Measurements from ENCODE around the gene NFKBIE.

NFKBIE gene

DNA sequence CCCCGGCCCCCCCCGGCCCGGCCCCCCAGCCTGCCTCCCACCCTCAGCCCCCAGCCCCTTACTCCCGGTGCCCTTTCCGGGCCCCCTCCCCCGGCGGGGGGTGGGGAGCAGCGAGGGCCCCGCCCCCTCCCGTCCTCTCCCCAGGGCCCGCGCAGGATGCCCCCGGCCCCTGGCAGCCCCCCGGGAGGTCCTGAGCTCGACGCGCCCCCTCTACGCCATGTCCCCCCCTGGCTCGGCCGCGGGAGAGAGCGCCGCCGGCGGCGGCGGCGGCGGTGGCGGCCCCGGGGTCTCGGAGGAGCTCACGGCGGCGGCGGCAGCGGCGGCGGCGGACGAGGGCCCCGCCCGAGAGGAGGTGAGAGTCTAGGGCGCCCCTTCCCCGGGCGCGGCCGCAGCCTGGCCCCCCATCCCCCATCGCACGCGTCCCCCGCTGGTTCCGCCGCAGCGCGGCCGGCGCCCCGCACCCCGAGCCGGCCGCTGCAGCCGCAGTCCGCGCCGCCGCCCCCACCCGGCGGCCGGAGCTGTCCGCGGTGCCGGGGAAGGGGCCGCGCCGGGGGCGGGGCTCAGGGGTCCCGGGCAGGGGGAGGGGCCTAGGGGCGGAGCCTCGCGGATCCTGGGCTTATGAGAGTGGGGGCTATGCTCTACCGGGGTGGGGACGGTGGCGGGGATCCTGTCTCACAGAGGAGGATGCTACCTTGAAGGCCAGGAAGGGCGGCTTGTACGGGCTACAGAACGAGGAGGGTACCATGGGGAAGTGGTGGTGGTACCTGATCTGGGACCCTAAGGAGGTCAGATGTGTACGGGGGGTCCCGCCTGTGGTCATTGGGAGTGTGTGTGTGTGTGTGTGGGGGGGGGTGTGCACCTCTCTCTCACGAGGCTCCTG lies 5.4 kb upstream of the NFKBIE start:
- FAIRE-seq (no peak), DNase-seq (ENCODE audit: insufficient read length) (no peak)
- TF ChIP-seq POLR2AphosphoS5 (IDR thresholded peaks at IDR 0.05; ENCODE audit: low read depth, low read length) (no peak), TAF1 (IDR thresholded peaks at IDR 0.05; ENCODE audit: borderline replicate concordance, low read depth, low read length) (no peak), POLR2A (IDR thresholded peaks at IDR 0.05; ENCODE audit: low read depth, low read length) (no peak)

DNA sequence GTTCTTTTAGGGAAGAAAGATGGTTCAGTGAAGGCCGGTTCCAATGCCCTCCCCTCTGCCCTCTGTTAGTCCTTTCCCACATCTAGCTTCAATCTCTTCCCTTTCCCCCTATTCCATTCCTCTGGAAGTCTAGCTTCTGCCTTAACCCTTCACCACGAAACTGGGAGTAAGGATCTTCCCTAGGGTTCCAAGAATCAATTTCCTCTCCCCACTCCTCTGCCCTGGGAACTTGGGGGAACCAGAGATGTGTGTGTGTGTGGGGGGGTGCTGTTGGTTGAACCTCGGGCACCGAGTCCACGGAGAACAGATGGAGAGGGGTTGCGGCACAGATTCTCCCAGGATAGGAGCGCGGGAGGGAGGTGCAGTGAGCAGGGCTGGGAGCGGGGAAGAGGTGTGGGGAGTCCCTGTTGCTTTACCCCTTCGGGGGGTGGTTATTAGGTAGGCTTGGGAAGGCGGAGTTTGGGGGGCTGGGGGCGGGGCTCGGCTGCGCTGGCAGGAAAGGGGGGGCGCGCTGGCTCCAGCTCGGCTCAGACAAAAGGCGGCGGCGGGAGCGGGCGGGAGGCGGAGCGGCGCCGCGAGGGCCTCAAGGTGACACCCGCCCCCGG lies 4.7 kb upstream of the NFKBIE start, which contains the start of gene TMEM151B:
Gene TMEM151B, plus strand, starts transcription at position 530 of the 605 bp plus-strand sequence. CDS start 293 bp downstream, outside the sequence.
- FAIRE-seq = no peak

DNA sequence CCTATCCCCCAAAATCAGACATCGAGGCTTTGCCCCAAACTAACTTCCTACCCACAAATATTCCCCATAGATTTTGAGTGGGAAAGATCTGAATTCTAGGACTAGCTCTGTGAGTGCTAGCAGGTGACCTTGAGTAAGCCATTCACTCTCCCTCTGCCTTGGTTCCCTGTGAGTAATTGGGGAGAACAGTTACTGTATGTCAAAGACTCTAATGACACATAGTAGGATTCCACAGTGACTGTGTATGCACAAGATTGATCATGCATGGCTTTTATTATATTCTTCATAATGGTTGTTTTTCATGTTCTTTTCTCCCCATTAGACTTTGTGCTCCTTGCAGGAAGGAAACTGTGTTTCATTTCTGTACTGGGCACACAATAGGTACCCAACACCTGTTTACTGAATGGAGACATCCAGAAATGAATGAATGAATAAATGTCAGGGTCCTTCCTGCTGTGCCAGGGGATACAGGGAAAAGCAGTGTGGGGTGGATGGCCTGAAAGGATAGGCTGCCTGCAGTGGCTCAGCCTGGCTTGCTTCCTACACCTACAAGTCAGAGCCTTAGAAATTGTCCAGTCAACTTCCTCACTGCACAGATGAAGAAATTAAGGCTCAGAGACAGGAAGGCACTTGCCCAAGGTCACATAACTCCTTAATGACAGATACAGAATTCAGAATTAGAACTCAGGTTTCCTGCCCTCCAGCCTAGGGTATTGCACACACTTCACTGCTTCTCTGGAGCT lies 4.0 kb upstream of the NFKBIE start:
- no peak for DNase-seq (ENCODE audit: insufficient read length)
- TF ChIP-seq POLR2AphosphoS5 (IDR thresholded peaks at IDR 0.05; ENCODE audit: low read depth, low read length) (no peak), POLR2A (IDR thresholded peaks at IDR 0.05; ENCODE audit: low read depth, low read length) (no peak), TAF1 (IDR thresholded peaks at IDR 0.05; ENCODE audit: borderline replicate concordance, low read depth, low read length) (no peak)
- no peak for FAIRE-seq

More for the DNA sequence above, 4.7 kb upstream of the NFKBIE start, which contains the start of gene TMEM151B:
- DNase-seq (ENCODE audit: insufficient read length) = no peak
- TF ChIP-seq TAF1 (IDR thresholded peaks at IDR 0.05; ENCODE audit: borderline replicate concordance, low read depth, low read length) (no peak), POLR2A (IDR thresholded peaks at IDR 0.05; ENCODE audit: low read depth, low read length) (no peak), POLR2AphosphoS5 (IDR thresholded peaks at IDR 0.05; ENCODE audit: low read depth, low read length) (no peak)

DNA sequence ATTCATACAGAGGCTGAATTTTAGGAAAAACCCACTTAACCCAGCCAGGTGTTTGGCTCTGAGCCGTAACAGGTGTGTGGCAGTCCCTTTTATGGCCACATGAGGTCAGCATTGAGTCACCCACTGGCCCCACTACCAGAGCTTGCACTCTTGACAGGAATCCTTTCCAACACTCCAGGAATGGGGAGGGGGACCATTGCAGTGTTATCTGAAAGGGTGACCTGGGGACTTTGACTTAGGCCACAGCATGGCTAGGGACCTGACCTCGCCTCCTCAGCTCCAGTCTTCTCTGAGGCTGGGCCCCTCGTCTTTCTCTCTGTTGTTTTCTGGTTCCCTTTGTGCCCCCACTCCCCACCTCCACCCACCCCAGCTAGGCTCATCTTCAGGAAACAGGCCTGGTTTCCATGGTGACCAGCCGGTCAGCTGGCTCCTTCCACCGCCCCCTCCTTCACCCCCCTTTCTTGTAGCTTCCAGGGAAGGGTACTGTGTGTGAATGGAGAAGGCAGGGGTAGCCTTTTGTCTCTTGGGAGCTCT lies 2.8 kb upstream of the NFKBIE start:
- FAIRE-seq (peak; percentile 84), DNase-seq (ENCODE audit: insufficient read length) (no peak)
- TF ChIP-seq POLR2AphosphoS5 (IDR thresholded peaks at IDR 0.05; ENCODE audit: low read depth, low read length) = no peak
- TF ChIP-seq POLR2A (IDR thresholded peaks at IDR 0.05; ENCODE audit: low read depth, low read length) = no peak
- TF ChIP-seq TAF1 (IDR thresholded peaks at IDR 0.05; ENCODE audit: borderline replicate concordance, low read depth, low read length) = no peak

DNA sequence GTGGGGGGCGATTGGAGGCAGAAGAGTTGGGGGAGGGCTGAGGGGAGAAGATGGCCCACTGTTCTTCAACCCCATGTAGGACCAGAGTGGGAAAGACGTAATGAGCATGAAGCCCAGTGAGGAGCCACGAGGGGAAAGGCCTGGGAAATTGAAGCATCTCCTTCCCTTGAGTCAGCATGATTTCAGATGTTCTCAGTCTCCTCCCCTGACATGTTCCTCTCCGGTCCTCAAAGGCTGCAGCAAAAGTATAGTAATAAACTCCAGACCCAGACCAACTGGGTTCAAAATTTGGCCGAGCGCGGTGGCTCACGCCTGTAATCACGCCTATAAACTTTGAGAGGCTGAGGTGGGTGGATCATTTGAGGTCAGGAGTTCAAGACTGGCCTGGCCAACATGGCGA lies 1.9 kb upstream of the NFKBIE start:
- TF ChIP-seq POLR2A (IDR thresholded peaks at IDR 0.05; ENCODE audit: low read depth, low read length) (no peak), POLR2AphosphoS5 (IDR thresholded peaks at IDR 0.05; ENCODE audit: low read depth, low read length) (no peak), TAF1 (IDR thresholded peaks at IDR 0.05; ENCODE audit: borderline replicate concordance, low read depth, low read length) (no peak)
- FAIRE-seq (no peak), DNase-seq (ENCODE audit: insufficient read length) (no peak)

DNA sequence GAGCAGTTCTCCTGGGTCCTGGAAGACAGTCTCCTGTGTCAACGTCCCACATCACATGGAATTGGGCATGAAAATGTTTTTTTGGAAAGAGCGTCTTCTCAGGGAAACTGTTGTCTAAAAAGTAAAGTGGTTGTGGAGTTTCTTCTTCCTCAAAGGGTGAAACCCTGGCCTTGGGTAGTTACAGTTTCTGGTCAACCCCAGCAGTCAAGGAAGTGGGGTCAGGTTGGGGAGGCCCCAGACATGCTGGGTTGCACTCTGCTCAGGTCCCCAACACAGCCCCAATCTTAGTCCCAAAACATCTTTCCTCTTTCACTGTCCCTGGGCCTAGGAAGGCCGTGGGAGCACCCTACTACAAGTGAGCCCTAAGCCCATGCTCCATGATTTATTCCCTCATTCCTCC lies 996 bp upstream of the NFKBIE start:
- no peak for TF ChIP-seq POLR2AphosphoS5 (IDR thresholded peaks at IDR 0.05; ENCODE audit: low read depth, low read length)
- TF ChIP-seq POLR2A (IDR thresholded peaks at IDR 0.05; ENCODE audit: low read depth, low read length) = no peak
- FAIRE-seq (peak; percentile 87), DNase-seq (ENCODE audit: insufficient read length) (peak; percentile 66)

DNA sequence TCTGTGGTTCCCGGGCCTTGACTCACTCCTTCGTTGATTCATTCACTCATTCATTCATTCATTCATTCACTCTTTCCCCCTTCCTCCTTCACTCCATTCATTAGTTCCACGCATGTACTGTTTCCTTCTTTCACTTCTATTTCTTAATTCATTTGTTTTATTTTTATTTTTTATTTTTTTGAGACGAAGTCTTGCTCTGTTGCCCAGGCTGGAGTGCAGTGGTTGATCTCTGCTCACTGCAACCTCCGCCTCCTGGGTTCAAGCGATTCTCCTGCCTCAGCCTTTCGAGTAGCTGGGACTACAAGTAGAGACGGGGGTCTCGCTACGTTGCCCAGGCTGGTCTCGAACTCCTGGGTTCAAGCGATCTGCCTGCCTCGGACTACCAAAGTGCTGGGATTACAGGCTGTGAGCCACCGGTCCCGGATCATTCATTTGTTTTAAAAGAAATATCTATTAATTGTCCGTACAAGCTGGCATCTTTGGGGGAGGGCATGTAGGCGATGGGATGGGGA lies 427 bp upstream of the NFKBIE start:
- DNase-seq (ENCODE audit: insufficient read length) = no peak
- TF ChIP-seq TAF1 (IDR thresholded peaks at IDR 0.05; ENCODE audit: borderline replicate concordance, low read depth, low read length) (no peak), POLR2AphosphoS5 (IDR thresholded peaks at IDR 0.05; ENCODE audit: low read depth, low read length) (no peak), POLR2A (IDR thresholded peaks at IDR 0.05; ENCODE audit: low read depth, low read length) (no peak)
- FAIRE-seq = peak; percentile 93

DNA sequence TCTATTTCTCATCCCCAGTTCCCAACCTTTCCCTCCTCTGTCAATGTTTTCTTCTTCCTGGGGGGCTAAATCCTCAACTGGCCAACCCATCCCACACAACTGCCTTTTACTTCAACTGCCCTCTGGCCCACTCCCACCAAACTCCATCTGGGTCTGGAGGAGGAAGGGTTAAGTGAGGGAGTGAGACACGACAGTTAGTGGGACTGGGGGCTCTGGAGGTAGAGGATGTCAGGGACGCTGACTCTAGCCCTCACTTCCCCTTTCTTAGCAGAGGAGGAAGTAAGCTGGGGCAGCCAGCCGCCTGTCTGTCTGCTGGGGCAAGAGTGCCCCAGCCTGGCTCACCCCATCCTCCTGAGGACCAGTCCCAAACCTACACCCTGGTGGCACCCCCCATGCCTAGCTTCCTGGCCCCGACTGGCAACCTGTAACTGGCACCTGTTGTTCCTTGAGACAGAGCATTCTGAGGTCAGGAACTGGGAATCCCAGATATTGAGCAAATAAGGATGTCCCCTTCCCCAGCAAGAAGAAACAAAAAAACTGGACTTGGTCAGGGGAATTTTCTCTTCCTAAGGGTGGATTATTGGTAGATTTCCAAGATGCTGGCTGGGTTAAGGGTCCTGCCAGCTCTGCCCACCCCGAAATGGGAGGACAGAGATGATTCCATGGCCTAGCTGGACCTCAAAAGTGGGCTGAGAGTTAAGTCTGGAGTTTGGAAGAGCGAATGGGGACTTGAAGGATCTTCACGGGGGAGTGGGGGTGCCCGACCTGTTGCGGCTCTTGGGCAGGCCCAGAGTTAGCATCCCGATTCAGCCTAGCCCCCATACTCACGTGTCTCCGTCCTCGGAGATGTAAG lies 971 bp downstream of the NFKBIE start:
- TF ChIP-seq TAF1 (IDR thresholded peaks at IDR 0.05; ENCODE audit: borderline replicate concordance, low read depth, low read length) (0 out of 2 replicates have a peak, but pooled peaks have one; percentile 7), POLR2A (IDR thresholded peaks at IDR 0.05; ENCODE audit: low read depth, low read length) (peak; percentile 61; the same call in 1 of the 2 replicates), POLR2AphosphoS5 (IDR thresholded peaks at IDR 0.05; ENCODE audit: low read depth, low read length) (peak; percentile 68)
- DNase-seq (ENCODE audit: insufficient read length) = peak; percentile 70
- peak; percentile 86 for FAIRE-seq

DNA sequence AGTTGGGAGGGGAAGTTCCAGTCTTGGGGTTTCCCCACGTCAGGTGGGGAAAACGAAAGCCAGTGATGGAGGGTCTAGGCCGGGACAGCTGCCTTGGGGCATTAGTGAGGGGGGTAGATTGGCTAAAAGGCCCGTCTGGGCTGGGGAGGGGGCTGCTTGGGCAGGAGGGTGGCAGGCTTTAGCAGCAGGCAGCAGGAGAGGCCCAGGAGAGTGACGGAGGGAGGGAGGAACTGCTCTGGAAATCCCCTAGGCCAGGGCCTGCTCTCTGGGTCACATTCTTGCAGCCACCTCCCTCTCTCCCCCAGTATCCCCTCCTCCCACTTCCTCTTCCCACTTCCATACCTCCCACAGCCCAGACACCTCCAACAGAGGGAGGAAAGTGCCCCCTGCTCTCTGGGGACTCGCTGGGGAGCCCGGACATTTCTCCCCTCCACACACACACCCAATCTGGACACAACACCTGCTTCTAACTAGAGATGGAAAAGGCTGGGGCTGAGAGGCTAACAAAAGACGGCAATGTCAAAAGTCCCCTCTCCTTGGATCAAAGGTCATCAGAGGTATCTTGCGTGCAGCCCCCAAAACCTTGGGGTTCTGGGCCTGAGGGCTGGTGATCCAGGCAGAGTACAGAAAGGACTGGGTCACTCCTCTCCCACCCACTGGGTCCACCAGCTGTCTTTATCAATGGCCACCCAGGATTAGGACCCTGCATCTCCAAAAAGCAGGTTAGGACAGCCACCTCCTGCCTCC lies 1.8 kb downstream of the NFKBIE start:
- peak; percentile 87 for FAIRE-seq
- no peak for DNase-seq (ENCODE audit: insufficient read length)
- TF ChIP-seq TAF1 (IDR thresholded peaks at IDR 0.05; ENCODE audit: borderline replicate concordance, low read depth, low read length) = no peak
- TF ChIP-seq POLR2A (IDR thresholded peaks at IDR 0.05; ENCODE audit: low read depth, low read length) = peak; percentile 70
- peak; percentile 83 for TF ChIP-seq POLR2AphosphoS5 (IDR thresholded peaks at IDR 0.05; ENCODE audit: low read depth, low read length)

All from GM12892 (cell line).